Ecto neural progenitor cell (in vitro differentiated cells): ENCODE measurements around the gene PIK3R5.

Experiments used
- DNase-seq: peaks from one replicate; pipeline ENCODE4 v3.0.0-alpha.2; 2018; ENCODE audit warnings: low spot score

PIK3R5 gene

GRCh38 chr17:8832711-8833352 lies 132.7 kb downstream of the PIK3R5 start:
- DNase-seq: peak; percentile 87

GRCh38 chr17:8831234-8831849 lies 134.2 kb downstream of the PIK3R5 start:
- no peak for DNase-seq

- no peak for DNase-seq
Measured at GRCh38 chr17:8830141-8830540, 135.4 kb downstream of the PIK3R5 start.

GRCh38 chr17:8829036-8829941 lies 136.2 kb downstream of the PIK3R5 start:
- DNase-seq: no peak
